HG03520 (cell line): ENCODE results near the gene FRY.

Experiments used
- ATAC-seq: cut with Tn5 transposase; IDR thresholded peaks from one replicate; pipeline ENCODE4 v1.9.1; 2021; ENCODE audit warnings: mild to moderate bottlenecking, moderate library complexity; ENCODE audit not compliant: unreplicated experiment

FRY gene

DNA sequence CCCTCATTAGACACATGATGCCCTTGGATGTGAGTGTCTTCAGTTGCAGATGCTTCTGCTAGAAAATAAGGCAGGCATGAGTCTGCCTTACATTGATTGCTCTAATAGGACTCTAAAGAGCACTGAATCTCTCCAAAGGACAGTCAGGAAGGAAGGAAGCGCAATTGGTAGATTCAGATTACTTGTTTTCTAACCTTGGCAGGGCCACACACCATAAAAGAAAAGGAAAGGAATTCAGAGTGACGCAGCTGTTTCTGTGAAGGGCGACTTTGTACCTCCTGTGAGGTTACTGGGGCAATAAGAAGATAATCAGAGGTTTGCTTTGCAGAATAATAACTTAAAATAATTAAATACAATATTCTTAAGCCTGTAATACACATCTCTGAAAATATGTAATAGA, 48.0 kb downstream of the FRY start:
- no peak for ATAC-seq

GRCh38 chr13:32080328-32080744, 48.8 kb downstream of the FRY start:
- ATAC-seq = no peak

DNA sequence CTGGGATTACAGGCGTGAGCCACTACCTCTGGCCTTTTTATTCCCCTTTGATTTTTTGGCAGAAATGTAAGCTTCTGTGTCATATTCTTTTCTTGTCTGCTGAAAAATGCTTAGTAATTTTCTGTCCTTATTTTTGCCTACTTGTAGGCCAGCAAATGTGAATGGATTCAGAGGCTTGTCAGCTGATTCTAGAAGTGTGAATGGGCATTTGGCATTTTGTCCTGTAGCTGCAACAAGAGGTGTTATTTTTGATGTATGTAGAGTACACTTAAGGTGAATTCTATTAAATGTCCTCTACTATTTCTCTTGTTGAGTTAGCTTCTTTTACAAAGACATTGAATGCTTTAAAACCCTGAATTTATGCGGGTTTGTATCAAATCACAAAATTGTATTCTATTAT, 50.0 kb downstream of the FRY start:
- no peak for ATAC-seq

GRCh38 chr13:32086366-32086765, 54.8 kb downstream of the FRY start:
- no peak for ATAC-seq

DNA sequence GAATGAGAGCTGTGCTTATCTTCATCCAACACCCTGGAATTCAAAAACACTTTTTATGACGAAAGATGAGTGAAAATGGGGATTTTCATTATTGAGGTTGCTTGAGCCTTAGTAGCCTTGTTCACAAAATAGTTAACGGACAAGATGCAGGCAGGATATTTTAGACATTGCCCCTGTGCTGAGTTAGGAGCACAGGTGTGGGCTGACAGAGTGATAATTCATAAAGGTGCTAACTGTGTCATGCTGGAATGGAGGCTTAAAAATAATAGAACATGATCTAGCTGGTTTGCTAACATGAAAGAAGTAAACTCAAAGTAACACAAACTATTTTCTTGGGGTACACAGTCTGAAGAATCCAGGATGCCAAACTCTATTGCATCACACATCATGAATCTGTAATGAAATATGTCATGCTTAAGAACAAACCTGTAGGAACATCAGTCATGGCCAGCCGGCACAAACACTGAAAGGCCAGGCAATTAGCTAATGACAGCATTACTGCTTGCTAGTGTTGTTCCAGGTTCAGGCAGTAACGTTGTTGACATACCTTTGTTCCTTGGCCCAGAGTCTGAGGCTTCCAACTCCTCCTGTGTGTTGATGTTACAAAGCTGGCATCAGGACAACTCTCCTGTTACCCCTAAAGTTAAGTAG, 55.3 kb downstream of the FRY start:
- no peak for ATAC-seq

GRCh38 chr13:32087955-32088747, 56.6 kb downstream of the FRY start:
- no peak for ATAC-seq

GRCh38 chr13:32092496-32092895, 60.9 kb downstream of the FRY start:
- ATAC-seq = no peak

GRCh38 chr13:32093006-32093405, 61.4 kb downstream of the FRY start:
- ATAC-seq = no peak

DNA sequence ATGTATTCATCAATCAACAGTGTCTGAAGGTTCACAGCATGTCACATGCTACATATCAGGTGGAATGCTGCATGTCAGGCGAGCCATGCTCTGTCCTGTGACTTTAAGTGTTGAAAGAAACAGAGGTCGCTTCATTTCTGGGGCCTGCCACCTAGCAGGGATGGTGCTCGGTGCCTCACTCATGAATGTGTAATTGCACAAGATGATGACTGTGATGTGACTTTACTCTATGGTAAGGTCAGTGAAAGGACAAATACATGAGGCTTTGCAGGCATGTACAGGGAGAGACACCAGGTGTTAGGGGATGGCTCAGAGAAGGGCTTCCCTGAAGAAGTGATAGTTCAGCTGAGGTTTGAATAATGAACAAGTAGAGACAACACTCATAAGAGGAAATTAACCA, 66.7 kb downstream of the FRY start:
- ATAC-seq = no peak

GRCh38 chr13:32105653-32106313, 74.2 kb downstream of the FRY start:
- ATAC-seq = no peak

DNA sequence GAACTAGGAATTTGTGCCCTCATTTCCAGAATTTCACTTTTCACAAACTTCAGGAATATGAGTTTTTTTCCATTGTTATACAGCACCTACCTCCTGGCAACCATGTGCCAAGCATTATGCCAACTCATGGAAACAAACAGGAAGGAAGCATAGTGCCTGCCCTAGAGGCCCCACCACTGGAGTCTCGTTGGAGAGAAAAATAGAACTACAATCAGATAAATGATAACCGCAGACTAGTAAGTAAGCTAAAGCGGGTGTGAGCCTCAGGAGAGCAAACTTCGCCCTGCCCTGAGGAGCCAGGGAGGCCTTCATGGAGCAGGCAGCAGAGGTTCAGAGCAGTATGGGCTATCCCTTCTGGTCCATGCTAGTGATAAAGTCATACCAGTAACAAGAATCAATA, 75.9 kb downstream of the FRY start:
- ATAC-seq = no peak

DNA sequence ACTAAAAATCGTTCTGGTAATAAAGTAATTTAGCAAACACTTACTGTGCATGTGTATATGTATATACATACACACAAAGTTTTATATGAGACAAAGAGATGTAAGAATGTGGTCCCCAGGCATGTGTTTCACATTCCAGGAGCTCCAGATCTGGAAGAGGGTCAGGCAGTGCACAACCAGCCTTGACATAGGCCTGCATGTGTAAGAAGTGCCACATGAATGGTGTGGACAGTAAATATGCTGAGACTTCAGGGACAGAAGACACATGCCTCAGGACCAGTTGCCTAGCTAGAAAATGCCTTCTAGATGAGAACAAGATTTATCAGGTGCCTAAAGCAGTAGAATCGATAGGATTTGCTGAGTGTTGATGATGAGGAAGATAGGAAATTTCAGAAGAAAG, 76.4 kb downstream of the FRY start:
- ATAC-seq = no peak

- ATAC-seq = no peak
Observed at GRCh38 chr13:32113532-32113931, 82.0 kb downstream of the FRY start.

DNA sequence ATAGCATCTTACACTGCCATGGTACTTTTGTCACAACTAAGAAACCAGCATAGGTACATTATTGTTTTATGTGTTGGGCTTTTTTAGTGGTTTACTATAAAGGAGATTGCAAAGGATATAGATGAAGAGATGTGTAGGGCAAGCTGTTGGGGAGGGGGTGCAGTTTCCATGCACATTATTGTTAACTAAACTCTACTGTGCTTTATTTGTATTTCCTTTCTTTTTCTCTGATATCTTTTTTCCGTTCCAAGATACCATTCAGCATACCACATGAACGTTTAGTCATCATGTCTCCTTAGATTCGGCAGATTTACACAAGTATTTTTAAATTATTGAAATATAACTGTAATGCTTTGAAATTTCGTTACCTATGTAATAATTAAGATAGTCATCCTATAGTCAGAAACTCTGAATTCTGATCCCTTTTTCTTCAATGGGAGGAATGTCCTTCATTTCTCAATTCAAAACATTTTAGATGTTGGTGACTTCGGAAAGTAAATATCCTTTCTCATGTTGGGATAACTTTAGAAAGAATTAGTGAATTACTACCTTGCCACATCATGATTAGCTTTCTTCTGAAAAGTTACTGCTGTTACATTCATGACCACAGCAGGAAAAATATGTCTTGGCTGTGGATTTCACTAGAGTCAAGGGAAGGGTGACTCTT, 82.8 kb downstream of the FRY start:
- no peak for ATAC-seq

- no peak for ATAC-seq
Observed at GRCh38 chr13:32115066-32115465, 83.5 kb downstream of the FRY start.

DNA sequence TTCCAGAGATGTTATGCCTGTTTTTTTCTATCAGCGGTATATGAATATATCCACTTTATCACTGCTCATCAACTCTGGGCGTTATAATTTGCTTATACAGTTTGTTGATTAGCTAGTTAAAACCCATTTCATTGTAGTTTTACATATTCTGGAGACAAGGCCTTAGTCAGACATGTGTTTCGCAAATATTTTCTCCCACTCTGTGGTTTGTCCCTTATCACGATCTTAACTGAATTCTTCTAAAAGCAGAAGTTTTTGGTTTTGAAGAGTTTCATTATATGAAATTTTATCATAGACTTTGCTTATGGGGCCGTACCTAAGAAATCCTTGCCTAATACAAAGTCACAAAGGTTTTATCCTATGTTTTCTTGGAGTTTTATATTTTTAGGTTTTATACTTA, 84.6 kb downstream of the FRY start:
- ATAC-seq = no peak

DNA sequence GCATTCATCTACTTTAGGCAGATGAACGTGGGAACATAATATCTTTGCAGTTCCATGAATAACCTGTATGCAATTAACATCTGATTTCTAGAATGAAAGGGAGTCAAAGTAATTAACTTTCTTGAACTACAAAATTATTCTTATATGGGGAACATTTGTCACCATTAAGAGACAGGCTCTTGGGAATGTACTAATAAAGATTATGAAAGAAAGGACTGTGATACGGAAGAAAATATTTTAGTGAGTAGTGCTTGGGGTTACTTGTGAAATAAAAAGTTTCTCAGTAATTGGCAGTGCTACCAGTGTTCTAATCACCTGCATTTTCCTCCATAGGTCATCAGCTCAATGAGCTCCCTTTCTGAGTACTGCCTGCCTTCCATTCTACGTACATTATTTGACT, 85.4 kb downstream of the FRY start:
- no peak for ATAC-seq

- ATAC-seq = no peak
Observed at GRCh38 chr13:32117701-32118100, 86.1 kb downstream of the FRY start.

- no peak for ATAC-seq
Observed at GRCh38 chr13:32121316-32121715, 89.7 kb downstream of the FRY start.

GRCh38 chr13:32124743-32125142, 93.2 kb downstream of the FRY start:
- ATAC-seq = no peak

- ATAC-seq = no peak
Observed at GRCh38 chr13:32125221-32125689, 93.7 kb downstream of the FRY start.
